Measurements from ENCODE around the gene GLP2R.

DNA sequence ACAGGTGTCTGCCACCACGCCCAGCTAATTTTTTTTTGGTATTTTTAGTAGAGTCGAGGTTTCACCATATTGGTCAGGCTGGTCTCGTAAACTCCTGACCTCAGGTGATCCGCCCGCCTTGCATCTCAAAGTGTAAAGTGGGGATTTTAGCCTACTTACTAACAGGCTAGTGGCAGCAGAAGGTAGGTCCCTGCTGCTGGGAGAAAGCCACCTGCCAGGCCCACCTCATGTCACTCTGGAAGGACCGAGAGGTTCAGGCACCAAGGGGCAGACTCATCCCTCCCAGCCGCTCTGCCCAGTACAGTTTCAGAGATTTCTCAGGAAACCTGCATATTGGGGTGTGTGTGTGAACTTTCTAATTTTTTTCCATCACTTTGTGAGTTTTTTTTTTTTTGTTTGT, 81.4 kb downstream of the GLP2R start:
- TF ChIP-seq, protein P1, sequence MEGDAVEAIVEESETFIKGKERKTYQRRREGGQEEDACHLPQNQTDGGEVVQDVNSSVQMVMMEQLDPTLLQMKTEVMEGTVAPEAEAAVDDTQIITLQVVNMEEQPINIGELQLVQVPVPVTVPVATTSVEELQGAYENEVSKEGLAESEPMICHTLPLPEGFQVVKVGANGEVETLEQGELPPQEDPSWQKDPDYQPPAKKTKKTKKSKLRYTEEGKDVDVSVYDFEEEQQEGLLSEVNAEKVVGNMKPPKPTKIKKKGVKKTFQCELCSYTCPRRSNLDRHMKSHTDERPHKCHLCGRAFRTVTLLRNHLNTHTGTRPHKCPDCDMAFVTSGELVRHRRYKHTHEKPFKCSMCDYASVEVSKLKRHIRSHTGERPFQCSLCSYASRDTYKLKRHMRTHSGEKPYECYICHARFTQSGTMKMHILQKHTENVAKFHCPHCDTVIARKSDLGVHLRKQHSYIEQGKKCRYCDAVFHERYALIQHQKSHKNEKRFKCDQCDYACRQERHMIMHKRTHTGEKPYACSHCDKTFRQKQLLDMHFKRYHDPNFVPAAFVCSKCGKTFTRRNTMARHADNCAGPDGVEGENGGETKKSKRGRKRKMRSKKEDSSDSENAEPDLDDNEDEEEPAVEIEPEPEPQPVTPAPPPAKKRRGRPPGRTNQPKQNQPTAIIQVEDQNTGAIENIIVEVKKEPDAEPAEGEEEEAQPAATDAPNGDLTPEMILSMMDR (IDR thresholded peaks at IDR 0.05), result no peak
- TF ChIP-seq POLR2A (IDR thresholded peaks at IDR 0.05), result no peak
